Stimulated activated naive CD4-positive, alpha-beta T cell (primary cell): ENCODE data around the gene NAT16.
A peak's percentile ranks its signal among the peaks of the same experiment; 100 is the strongest.
"Not testable (repeated sequence)": the region's sequence is repeated elsewhere in the genome, so short reads cannot be mapped to it uniquely, and the experiment has no call there.

ENCODE experiments used
- DNase-seq, 6 experiments: peaks; one replicate each; lab custom pipeline; 2025; lab: John Stamatoyannopoulos, UW

Gene NAT16

GRCh38 chr7:101126651-101127459 is 53.2 kb downstream of the NAT16 start, which contains the start of gene SERPINE1:
SERPINE1 (plus strand) TSS chr7:101127104; CDS start chr7:101128394, 1,290 bp downstream.
- DNase-seq, result peak in 3 of 6 experiments; percentile 7 to 18 (median 16)

GRCh38 chr7:101125989-101126650 is 54.0 kb downstream of the NAT16 start:
- no peak for DNase-seq

GRCh38 chr7:101124376-101125056 is 55.6 kb downstream of the NAT16 start:
- no peak for DNase-seq

- DNase-seq, result no peak
Observed at GRCh38 chr7:101123703-101124068, 56.4 kb downstream of the NAT16 start.

- DNase-seq, result no peak
Observed at GRCh38 chr7:101122933-101123702, 57.0 kb downstream of the NAT16 start.

- no peak for DNase-seq
Observed at GRCh38 chr7:101121991-101122932, 57.8 kb downstream of the NAT16 start.

- DNase-seq, result not testable (repeated sequence)
Observed at GRCh38 chr7:101121631-101121990, 58.5 kb downstream of the NAT16 start.
